Measurements from ENCODE around the gene TCF4. TPM values are rescaled to one million over a fixed set of nuclear protein-coding genes. Genes with fewer than 3 reads are reported as not detected.

The TCF4 gene
- total RNA-seq, 6 experiments from 2014 or later: 50.4 to 71.1 (median 59.0) TPM

DNA sequence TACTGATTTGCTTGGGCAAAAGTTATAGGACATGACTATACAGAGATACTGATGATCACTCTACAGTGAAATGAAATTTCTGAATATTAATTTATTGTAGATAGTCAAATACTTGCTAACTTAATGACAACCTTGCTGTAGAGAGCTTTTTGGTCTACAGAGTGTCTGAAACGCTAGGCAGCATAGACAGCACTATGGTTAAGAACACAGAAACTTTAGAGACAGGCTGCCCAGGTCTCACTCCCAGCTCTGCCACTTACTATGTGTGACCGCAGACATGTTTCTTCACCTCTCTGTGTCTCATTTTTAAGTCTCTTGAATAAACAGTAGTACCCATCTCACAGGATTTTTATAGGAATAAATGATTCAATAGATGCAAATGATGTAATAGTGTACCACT lies 247.0 kb downstream of the TCF4 start:
- TF ChIP-seq, protein P1, sequence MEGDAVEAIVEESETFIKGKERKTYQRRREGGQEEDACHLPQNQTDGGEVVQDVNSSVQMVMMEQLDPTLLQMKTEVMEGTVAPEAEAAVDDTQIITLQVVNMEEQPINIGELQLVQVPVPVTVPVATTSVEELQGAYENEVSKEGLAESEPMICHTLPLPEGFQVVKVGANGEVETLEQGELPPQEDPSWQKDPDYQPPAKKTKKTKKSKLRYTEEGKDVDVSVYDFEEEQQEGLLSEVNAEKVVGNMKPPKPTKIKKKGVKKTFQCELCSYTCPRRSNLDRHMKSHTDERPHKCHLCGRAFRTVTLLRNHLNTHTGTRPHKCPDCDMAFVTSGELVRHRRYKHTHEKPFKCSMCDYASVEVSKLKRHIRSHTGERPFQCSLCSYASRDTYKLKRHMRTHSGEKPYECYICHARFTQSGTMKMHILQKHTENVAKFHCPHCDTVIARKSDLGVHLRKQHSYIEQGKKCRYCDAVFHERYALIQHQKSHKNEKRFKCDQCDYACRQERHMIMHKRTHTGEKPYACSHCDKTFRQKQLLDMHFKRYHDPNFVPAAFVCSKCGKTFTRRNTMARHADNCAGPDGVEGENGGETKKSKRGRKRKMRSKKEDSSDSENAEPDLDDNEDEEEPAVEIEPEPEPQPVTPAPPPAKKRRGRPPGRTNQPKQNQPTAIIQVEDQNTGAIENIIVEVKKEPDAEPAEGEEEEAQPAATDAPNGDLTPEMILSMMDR (IDR thresholded peaks at IDR 0.05): no peak
- no peaks in the 10 kb centered on the region for H3K9me3 Mint-ChIP-seq
- peaks cover 23% of the 10 kb centered on the region for H3K4me1 Mint-ChIP-seq (ENCODE audit: low read depth)
- no peak overlapping the region for H3K4me3 Mint-ChIP-seq
- no peaks in the 10 kb centered on the region for H3K27me3 Mint-ChIP-seq (ENCODE audit: insufficient read depth)
- no peaks in the 10 kb centered on the region for H3K36me3 Mint-ChIP-seq (ENCODE audit: low read depth)
- H3K27ac Mint-ChIP-seq: no peak overlapping the region
- no peak for DNase-seq

DNA sequence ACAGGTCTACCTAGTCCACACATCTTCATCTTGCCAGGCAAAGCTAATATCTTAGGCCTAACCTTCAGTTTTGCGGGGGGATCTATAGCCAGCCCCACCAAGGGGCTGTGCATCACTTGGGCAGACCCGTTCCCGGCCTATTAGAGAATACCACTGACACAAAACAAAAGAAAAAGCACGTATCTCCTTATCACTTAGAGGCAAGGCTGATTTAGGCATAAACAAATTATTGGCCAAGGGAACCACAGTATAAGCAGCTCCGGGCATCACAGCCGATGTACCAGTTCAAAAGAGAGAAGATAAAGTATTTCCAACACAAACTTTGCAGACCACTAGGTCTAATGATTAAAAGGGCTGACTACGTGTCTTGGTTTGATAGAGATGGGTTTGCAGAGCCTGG lies 248.0 kb downstream of the TCF4 start:
- H3K36me3 Mint-ChIP-seq (ENCODE audit: low read depth): no peaks in the 10 kb centered on the region
- H3K4me1 Mint-ChIP-seq (ENCODE audit: low read depth): peaks cover 23% of the 10 kb centered on the region
- H3K4me3 Mint-ChIP-seq: no peak overlapping the region
- no peaks in the 10 kb centered on the region for H3K9me3 Mint-ChIP-seq
- no peak overlapping the region for H3K27ac Mint-ChIP-seq
- TF ChIP-seq, protein P1 (IDR thresholded peaks at IDR 0.05): no peak
- no peak for DNase-seq
- no peaks in the 10 kb centered on the region for H3K27me3 Mint-ChIP-seq (ENCODE audit: insufficient read depth)

DNA sequence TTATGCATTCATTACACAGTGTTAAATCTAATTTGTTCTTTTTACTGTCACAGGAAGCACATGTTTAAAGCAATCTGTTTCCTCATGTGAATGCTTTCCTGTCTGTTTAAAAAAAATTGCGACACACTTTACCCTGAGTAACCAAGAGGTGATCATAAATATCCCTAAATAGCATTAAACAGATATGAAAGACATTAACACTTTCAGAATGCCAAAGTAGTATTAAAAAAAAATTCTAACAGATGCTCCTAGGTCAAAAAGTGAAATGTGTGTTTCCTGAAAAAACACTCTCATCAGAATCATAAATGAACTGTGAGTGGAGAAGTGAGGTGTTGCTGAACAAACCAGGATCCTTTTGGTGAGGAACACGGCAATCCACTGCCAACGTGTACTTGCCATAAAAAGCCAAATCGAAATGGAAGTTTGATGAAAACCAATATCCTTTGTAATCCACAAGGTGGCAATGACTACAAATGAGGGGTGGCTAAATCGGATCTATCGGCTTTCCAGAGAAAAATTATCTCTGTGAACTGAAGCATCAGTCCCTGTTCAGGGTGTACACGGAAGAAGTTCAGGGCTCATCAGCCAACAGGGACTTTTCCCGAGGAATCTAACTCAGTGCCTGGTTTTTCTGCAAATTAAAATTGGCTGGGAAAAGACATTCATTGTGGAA lies 248.9 kb downstream of the TCF4 start:
- H3K36me3 Mint-ChIP-seq (ENCODE audit: low read depth): no peaks in the 10 kb centered on the region
- DNase-seq: no peak
- H3K27me3 Mint-ChIP-seq (ENCODE audit: insufficient read depth): no peaks in the 10 kb centered on the region
- TF ChIP-seq, protein P1 (IDR thresholded peaks at IDR 0.05): peak; percentile 61
- peak overlapping the region; percentile 36; the same call in 1 of the 2 replicates for H3K4me3 Mint-ChIP-seq
- no peaks in the 10 kb centered on the region for H3K9me3 Mint-ChIP-seq
- peak overlapping the region; percentile 53 for H3K27ac Mint-ChIP-seq
- H3K4me1 Mint-ChIP-seq (ENCODE audit: low read depth): peaks cover 23% of the 10 kb centered on the region

DNA sequence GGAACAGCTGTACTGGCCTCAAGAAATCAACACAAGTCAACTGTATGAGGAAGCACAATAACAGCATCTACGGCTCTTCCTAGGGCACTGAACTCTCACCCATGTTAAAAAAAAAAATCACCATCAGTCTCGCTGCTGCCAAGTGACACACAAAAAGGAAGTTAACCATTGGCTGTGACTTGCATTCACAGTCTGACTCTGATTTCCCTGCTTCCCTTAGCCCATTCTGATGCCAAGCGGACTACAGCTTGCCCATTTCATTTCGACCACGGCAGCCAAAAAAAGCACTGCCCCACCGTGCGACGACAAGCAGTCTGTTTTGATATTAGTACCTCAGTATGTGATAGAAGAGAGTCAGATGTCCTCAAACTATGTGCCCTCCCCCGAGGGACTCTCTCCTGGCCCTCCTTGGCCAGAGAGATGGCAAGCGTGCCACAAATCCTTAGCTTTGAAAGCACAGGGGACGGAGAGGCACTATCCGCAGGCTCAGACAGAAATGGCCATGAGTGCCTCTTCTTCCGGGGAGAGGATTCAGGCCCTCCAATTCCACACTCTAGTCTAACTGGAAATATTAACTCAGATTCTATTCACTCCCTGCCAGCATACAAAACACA lies 250.0 kb downstream of the TCF4 start:
- no peak for DNase-seq
- H3K36me3 Mint-ChIP-seq (ENCODE audit: low read depth): no peaks in the 10 kb centered on the region
- H3K27me3 Mint-ChIP-seq (ENCODE audit: insufficient read depth): no peaks in the 10 kb centered on the region
- TF ChIP-seq, protein P1 (IDR thresholded peaks at IDR 0.05): no peak
- H3K9me3 Mint-ChIP-seq: no peaks in the 10 kb centered on the region
- peaks cover 21% of the 10 kb centered on the region for H3K4me1 Mint-ChIP-seq (ENCODE audit: low read depth)
- H3K4me3 Mint-ChIP-seq: no peak overlapping the region; the same call in 1 of the 2 replicates
- H3K27ac Mint-ChIP-seq: no peak overlapping the region

DNA sequence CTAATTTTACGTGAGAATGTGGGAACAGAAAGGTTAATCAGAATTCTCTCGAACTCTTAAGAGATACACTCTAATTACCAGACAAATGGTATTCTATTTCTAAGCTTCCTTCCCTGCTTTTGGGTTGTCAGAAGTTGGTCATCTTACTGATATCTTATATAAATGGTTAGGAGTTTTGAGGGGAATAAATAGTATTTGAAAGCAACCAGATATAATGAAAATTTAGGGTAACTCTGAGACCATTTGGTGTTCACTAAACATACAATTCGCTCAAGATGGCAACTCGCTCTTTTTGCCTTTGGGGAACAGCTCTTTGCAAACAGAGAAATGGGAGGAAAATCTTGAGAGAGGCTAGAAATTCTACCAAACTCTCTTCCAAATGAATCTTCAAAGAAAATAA lies 250.9 kb downstream of the TCF4 start:
- no peak overlapping the region for H3K27ac Mint-ChIP-seq
- no peak for DNase-seq
- H3K4me1 Mint-ChIP-seq (ENCODE audit: low read depth): peaks cover 21% of the 10 kb centered on the region
- H3K4me3 Mint-ChIP-seq: no peak overlapping the region
- no peaks in the 10 kb centered on the region for H3K36me3 Mint-ChIP-seq (ENCODE audit: low read depth)
- TF ChIP-seq, protein P1 (IDR thresholded peaks at IDR 0.05): no peak
- no peaks in the 10 kb centered on the region for H3K27me3 Mint-ChIP-seq (ENCODE audit: insufficient read depth)
- H3K9me3 Mint-ChIP-seq: no peaks in the 10 kb centered on the region

Data from HFFc6 (cell line).